EL (cell line): ENCODE data around the gene CBX5.

ENCODE experiments used
- DNase-seq: peaks from one replicate; pipeline ENCODE4 v3.0.0-alpha.2; 2016

CBX5 gene

DNA sequence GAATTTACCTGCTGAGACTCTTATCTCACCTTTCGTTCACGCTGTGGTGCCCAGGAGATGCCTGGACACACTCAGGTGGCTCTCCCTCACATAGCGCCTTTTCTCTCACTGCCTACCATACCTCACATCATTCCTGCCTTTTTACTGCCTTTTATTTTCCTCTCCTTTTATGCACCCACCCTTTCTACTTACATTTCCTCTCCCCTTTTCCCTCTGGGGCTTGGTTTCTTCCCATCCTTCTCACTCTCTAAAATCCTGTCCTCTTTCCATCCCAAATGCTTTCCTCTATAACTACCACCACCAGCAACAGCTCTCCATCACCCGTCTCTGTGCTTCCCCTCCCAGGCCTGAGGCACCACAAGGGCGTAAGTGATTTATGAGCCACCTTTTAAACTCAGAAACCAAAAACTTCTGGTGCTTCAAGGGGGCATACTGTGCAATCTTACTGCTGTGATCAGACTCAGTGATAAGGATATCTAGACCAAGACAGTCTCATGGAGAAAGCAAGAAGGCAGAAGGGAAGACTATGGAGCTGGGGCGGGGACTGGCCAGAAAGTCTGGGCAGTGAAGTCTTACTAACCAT is 58.4 kb downstream of the CBX5 start:
- DNase-seq: peak; percentile 41

DNA sequence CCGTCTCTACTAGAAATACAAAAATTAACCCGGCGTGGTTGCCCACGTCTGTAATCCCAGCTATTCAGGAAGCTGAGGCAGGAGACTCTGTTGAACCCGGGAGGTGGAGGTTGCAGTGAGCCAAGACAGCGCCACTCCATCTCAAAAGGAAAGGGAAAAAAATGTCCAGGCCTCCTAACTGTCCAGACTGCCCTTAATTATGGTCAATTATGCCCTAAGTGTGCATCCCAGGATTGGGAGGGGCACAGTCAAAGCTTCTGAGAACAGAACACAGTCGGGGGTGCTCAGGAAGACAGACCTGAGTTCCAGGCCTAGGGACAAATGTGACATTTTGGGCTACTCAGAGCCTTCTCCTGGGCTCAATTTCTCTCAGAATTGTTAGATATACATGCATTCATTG is 59.4 kb downstream of the CBX5 start:
- DNase-seq: no peak

DNA sequence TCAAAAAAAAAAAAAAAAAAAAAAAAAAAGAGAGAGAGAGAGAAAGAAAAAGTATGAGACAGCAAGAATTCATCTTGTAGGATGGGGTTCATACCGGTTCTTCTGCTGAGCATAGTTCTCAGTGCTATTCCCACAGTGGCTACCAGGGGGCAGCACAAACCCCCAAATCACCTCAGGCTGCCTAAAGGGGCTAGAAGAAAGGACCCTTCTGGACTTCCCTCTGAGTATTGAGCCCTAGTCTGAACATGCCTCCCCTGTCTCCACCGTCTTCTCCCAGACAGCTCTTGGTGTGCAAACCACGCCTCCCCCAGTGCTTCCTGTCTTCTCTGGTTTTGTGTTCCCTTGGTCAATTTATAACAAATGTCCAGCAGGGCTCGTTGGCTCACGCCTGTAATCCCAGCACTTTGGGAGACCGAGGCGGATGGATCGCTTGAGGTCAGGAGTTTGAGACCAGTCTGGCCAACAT is 59.8 kb downstream of the CBX5 start:
- peak; percentile 77 for DNase-seq

DNA sequence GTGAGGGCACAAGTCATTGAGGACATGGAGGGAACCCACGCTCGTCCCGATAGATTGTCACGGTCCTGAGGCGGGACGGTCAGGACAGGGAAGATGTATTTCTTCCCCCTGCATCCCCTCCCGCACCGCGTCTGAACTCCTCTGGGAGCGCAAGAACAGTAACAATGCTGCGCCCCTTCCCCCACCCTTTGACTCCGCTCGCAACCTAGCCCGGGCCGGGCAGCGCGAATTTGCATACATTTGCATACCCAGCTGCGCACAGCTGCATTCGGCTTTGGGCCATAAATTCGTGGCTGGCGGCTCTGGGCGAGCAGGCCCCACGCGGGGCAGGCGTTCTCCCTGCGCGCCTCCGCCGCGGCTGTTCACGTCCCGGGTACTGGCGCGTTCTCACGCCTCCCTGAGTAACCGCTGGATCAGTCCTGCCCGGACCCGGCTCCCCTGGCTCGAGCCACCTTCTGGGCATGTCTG is 62.1 kb downstream of the CBX5 start:
- DNase-seq: no peak

DNA sequence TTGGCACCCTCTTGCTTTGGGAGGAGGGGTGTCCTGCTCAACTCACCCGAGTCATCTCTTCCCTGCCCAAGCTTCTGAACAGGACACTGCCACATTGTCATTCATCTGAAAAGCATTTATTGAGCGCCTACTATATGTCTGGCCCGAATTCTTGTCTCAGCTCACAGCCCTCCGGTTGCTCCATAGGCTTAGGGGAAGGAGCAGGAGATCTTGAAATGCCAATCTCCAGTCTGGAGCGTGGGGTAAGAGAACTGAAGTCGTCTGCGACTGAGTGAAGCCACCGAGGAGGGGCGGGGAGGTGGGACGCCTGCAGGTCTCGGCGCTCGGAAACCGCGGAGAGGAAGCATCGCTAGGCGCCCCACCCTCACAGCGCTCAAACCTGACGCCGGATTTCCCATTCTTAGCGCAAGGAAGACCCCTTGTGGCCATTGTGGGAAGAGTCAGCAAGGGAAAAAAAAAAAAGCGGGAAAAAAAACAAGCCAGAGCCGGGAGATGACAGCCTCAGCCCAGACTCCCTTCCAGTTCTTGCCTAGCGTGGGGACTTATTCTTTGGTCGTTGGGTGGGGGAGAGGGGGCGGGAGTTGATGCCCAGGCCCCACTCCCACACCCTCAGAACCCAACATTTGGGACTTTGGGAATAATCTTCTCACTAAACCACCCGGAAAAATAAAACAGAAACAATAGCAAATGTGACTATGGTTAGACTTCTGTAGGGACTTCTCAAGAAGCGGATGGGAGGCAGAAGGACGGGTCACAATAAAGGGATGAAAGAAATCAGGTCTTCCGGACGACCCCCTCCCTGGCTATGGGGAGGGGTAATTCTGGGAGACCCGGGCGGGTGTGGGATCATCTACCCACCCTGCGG is 62.9 kb downstream of the CBX5 start:
- DNase-seq: peak; percentile 89

DNA sequence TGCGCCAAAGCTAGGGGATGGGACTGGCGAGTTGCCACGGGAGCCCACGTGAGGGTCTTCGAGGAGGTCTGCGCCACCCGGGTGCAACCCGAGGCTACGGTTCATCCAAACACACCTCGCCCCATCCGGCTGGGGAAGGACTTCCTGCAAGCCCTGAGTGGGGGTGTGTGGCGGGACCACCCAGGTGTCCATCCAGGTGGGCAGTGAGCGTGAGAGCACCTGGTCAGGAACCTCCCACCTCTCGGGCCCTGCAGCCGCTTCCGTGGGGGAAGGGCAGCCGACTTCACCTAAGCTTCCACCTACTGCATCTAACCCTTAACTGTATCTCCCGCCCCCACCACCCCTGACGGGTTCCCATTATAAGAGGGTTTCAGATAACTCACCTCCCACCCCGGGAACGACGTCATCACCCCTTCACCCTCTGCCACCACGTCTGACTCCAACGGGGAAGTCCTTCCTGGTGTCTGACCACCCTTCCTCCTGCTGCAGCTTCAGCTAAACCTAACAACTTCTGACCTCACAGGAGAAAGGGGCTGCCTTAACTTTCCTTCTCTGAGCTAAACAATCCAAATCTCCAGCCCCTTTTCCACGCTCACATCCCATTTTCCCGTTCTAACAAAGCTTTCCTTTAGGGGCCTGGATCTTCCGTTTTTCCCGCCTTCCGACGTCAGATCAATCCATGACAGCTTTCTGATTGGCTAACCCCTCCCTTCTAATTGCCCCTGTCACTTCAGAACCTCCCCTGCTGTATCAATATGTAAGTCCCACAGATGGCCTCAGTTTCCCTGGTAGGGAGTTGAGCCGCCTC is 63.7 kb downstream of the CBX5 start:
- peak; percentile 30 for DNase-seq

DNA sequence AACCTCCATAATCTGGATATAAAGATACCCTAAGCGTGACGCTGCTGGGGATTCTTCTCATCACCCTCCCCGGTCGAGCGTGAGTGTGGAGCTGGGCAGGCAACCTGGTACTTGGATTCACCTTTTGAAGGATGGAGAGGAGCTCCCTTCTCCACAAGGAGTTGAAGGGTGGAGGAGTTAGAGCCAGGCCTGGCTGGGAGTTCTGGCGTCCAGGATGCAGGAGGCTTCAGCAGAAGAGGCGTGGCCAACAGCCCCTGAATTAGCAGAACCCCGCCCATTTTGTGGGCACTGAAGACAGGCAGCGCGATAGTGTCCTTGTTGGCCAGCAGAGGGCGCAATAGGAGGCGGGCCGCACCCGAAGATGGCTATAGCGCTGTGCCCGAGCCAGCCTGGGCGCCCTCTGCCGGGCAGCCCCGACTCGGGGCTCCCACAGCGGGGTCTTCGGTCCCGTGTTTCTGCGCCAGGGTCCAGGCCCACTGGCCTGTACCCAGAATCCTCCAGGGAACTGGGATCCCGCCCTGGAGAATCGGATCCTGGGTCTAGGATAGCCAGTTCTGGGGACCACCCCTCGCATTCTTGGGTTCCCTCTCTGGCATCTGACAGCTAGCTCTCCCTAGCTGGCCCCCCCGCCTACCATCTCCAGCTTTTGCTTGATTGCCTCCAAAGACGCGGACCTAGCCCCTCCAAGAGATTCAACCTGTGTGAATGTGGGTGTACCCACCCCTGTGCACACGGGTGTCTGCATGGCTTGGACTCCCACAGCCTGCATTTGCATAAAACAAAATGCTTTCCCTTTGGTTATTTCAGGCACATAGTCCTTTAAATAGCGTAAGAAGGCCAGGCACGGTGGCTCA is 65.1 kb downstream of the CBX5 start:
- peak; percentile 90 for DNase-seq

DNA sequence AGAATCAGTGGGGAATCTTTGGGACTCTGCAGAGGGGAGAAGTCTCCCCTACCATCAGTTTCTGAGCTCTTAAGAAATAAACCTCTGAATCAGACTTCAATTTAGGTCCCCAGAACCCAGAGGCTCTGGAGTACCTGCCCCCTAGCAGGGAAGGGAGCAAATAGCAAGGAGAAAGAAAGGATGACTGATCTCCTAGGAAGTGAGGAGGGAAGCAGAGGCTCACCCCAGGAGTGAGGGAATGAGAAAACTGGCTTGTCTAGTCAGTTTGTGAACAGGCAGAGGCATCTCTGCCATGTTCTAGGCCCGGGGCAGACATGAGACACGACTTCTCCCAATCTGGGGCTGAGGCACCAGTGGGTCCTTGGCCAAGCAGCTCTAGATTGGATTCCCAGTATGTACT is 66.8 kb downstream of the CBX5 start:
- DNase-seq: peak; percentile 35

DNA sequence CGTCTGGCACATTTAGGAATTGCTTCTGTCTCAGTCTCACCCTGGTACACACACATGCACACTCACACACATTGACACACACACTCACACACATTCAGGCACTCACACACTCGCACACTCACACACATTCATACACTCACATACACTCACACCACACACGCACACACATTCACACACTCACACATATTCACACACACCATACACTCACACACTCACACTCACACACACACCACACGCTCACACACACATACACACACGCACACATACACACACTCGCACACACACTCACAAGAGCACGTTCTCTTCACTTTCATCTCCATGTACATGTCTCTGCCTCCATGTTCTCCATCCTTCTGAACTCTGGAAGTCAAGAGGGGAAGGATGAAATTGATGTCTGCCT is 68.0 kb downstream of the CBX5 start:
- DNase-seq: no peak

DNA sequence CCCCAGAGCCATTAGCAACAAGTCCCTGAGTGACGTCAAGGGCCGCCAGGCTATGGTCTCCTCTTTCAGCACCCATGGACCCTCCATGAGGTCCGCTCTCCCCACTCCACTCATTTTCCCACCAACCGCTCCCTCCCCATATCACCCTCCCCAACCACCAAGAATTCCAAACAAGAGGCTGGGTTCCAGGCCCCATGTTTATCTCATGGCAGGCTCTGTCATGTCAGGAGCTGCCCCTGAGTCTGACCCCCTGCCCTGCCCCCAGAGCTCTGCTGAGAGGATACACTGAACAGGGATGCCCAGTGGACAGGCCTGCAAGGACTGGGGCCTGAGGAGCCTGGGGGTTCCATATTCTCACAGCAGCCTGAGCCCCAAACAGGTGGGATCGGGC is 69.5 kb downstream of the CBX5 start:
- no peak for DNase-seq

DNA sequence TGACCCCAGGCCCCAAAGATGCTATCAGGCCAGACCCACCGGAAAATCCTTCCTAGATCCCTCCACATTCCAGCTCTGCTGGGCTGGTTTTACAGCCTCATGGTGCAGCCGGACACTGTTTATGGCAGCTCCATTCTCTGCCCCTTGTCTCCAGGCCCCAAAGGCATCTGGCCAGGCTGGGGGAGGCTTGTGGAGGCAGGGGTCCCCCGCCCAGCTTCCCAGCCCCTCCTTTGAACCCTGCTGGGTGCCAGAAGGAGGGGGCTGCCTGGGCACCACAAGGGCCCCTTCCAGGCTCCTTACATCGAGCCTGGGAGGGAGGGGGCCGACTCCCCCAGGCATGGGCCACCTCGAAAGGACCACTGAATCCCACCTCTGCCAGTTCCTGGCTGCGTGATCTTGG is 71.3 kb downstream of the CBX5 start:
- no peak for DNase-seq

DNA sequence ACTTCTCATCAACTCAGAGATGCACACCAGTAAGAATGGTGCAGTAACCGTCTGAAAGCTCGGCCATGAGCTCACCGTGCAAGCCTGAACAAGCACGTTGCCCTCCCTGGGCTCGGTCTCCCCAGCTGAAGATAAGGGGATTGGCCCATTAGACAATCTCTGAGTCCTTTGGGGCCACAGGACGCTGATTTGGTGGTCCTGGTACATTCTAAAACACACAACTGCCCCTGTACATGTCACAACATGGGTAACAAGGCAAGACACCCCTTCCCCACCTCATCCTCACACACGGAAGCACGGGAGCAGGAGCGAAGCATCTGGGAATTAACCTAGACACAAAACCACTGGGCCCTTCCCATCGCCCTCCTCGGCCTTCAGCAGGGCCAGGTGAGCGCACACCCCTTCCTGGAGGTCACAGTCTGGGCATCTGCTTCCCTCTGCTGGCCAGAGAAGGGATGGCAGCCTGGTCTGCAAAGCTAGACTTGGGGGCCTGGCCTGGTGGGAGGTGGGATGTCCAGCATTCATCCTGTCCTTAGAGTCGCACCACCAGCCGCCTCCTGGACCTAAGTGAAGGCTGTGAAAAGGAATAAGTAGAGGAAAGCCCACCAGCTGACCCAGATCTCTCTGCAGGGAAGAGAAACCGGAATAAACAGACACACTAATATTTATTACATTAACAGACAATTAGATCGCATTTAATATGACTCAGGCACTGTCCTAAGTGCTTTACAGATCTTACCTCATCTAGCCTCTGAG is 72.2 kb downstream of the CBX5 start:
- DNase-seq: peak; percentile 67

DNA sequence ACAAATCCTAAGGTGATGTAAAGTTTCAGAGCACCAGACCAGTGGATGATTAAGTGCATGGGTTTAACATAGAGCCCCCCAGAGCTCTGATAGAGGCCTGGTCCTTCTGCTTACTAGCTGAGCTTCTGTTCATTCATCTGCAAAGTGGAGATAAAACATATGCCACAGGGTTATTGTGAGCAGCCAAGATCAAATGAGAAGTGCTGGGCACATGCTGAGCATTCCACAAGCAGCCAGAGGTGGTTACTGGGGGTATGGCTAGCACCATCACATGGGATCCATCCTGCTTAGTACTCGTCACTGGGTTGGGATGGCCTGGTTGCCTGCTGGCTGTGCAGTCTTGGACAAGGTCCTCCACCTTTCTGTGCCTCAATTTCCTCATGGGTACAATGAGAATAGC is 73.1 kb downstream of the CBX5 start:
- DNase-seq: no peak

DNA sequence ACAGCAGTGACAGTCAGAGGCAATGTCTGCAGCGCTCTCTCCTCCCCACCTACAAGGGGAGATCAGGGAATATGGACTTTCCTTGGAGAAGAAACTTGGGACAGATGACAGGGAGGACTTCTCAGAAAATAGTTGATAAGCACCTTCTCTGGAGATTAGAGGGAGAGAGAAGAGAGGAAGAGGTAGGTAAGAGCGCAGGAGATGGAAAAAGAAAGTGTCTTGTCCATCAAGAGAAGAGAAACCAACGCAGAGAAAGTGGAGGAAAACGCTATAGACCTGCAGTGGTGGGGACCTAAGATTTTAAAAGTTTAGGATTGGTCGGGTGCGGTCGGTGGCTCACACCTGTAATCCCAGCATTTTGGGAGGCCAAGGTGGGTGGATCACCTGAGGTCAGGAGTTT is 75.6 kb downstream of the CBX5 start:
- no peak for DNase-seq

DNA sequence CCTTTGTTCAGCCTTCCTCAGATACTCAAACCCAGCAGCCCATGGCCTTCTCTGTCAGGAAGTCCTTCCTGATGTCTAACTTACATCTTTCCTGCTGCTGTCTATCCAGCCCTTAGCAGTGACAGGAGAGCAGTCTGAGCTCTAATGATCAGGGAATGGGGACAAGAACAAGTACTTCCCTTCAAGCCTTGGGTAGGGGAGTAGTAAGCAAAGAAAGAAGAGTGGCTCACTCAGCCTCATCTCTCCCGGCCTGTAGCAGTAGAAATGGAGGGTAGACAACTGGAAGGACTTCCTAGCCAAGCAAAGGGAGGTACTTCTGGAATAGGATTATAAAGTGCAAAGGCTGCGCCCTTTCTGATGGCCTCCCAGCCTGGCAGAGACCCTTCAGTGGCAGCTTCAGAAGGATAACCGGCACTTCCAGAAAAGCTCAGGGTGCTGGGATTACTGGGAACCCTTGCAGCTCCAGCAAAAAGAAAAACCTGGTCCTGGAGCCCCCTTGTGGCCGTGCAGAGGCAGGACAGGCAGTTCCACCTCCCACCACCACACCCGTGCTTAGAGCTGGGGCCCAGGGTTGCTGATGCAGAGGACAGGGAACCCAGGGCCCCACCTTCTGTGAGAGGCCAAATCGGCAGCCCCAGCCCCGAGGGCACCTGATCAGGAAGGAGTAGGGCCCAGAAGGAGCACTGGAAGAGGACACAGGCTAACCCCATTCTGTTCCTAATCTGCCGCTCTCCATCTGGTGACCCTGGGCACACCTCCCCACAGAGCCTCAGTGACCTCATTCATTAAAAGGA is 78.7 kb downstream of the CBX5 start:
- DNase-seq: peak; percentile 78

DNA sequence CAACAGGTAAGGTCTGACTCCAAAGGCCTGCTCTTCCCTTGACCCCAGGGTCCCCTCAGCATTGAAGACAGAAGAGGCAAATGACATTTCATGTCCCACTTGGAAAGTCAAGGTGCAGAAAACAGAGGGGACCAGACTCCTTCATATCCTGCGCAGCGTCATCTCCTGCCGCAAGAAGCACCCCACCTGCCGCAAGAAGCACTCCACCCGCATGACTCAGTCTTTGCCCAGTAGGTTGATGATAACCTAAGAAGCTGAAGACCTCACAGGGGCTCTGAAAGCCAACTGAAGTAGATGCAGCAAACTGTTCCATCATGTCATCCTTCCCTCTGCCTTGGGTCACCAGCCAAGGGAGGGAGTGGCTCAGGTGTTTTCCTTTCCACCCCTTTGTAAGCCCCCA is 79.5 kb downstream of the CBX5 start:
- no peak for DNase-seq

DNA sequence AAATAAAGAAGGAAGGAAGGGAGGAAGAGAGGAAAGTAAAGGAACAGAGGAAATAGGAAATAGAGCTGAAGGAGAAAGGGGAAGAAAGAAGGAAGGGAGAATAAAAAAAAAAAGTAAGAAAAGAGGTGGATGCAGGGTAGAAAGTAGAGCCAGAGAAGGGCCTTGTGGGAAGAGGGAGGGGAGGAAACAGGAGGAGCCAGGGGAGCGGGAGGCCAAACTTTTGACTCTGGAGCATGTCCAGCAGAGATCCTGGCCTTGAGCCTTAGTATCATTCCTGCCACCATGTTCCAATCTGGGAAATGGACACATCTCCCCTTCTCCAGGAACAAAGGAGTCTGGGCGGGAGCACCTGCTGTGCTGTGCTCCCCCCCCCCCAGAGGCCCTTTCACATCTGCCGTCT is 80.0 kb downstream of the CBX5 start:
- no peak for DNase-seq

DNA sequence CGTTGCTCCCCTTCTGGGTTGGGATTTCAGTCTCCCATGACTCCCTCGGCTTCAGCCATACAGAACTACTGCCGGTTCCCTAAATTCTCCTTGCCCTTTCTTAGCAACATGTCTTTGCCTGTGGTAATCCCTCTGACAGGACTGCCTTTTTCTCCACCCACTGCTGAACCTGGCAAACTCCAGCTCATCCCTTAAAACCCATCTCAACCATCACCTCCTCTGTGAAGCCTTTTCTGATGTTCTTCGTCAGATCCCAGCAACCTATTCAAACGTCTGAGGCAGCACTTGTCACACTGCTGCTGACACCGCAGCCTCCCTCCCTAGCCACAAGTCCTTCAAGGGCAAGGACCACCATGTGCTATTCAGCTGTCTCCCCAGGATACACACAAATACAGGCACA is 80.9 kb downstream of the CBX5 start:
- DNase-seq: no peak

DNA sequence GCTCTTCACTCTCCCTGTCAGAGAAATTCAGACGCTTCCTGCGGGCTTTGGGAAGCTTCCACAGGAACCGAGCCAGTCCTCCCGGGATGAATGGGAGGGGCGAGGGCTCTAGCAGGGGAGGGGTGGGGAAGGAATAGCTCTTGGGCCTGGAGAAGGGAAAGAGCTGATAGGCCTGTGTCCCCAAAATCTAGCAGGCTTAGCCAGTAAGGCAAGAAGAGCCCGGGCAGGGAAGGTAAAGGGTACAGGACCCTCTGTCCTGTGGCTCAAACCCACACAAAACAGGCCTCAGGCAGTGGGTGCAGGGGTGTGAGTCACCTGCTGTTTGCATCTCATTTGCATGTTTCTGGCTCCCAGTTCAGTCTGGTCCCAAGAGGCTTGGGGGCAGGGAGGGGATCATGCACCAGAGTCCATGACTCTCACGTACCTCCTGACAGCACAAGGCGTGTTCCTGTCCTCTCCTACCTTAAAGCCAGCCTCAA is 82.5 kb downstream of the CBX5 start:
- DNase-seq: peak; percentile 76

DNA sequence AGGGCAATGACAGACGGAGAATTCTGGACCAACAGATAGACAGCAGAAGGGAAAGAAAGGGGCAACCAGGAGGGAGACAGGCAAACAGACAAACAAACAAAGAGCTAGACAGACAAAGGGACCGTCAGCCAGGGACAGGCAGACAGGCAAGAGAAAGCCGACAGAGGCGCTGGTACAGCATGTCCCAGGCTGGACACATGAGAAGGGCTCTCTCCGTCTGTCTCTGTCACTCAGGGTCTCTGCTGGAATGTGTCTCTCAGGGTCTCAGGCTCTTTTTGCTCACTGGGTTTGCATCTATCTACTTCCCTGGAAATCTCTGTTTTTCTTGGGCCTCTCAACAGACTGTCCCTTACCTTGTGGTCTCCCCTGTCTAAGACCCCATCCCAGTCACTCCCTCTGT is 82.9 kb downstream of the CBX5 start:
- DNase-seq: no peak

DNA sequence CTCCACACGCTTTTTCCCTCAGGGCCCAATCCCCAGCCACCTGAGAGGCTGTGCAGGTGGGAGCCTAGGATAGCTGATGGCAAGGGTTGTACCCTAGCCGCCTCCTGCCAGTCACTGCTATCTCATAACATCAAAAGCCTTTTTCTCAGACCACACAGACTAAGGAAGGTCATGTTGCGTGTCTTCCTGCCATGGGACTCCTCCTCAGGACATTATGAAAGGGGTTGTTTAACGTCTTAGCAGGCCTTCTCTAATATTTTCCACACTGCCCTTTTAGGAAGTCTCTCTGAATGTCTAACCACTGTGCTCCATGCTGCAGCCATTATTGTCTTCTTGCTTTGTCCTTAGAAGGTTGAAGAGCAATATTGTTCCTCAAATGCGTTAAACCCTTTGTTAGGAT is 83.5 kb downstream of the CBX5 start:
- no peak for DNase-seq
